CMK (cell line): ENCODE results near the gene PADI2.

Source experiments
- DNase-seq: peaks from one replicate; pipeline ENCODE4 v3.0.0-alpha.2; 2010; ENCODE audit warnings: low read depth

Gene PADI2

GRCh38 chr1:17053685-17054410 is 65.4 kb downstream of the PADI2 start, which contains the start of gene SDHB:
Gene SDHB (minus strand): TSS chr1:17054032. CDS start chr1:17054019, 13 bp downstream.
- peak; percentile 99 for DNase-seq

- no peak for DNase-seq
Observed at GRCh38 chr1:17053086-17053684, 66.1 kb downstream of the PADI2 start.

- no peak for DNase-seq
Observed at GRCh38 chr1:17052641-17053040, 66.6 kb downstream of the PADI2 start.

GRCh38 chr1:17052038-17052437 is 67.2 kb downstream of the PADI2 start:
- DNase-seq = no peak

GRCh38 chr1:17047924-17048323 is 71.3 kb downstream of the PADI2 start:
- DNase-seq = no peak

- DNase-seq = no peak
Observed at GRCh38 chr1:17046334-17046657, 73.0 kb downstream of the PADI2 start.

- DNase-seq = no peak
Observed at GRCh38 chr1:17045634-17046333, 73.5 kb downstream of the PADI2 start.

GRCh38 chr1:17045150-17045549 is 74.1 kb downstream of the PADI2 start:
- DNase-seq = no peak

- DNase-seq = no peak
Observed at GRCh38 chr1:17043676-17044075, 75.6 kb downstream of the PADI2 start.

GRCh38 chr1:17040135-17040534 is 79.1 kb downstream of the PADI2 start:
- DNase-seq = no peak

GRCh38 chr1:17039522-17039921 is 79.7 kb downstream of the PADI2 start:
- DNase-seq = no peak

- no peak for DNase-seq
Observed at GRCh38 chr1:17033481-17033880, 85.8 kb downstream of the PADI2 start.

GRCh38 chr1:17032741-17033140 is 86.5 kb downstream of the PADI2 start:
- no peak for DNase-seq

GRCh38 chr1:17031436-17031835 is 87.8 kb downstream of the PADI2 start:
- no peak for DNase-seq

- no peak for DNase-seq
Observed at GRCh38 chr1:17030206-17030605, 89.0 kb downstream of the PADI2 start.

- DNase-seq = no peak
Observed at GRCh38 chr1:17028662-17029188, 90.5 kb downstream of the PADI2 start.

GRCh38 chr1:17027900-17028299 is 91.4 kb downstream of the PADI2 start:
- DNase-seq = no peak

- no peak for DNase-seq
Observed at GRCh38 chr1:17027403-17027802, 91.8 kb downstream of the PADI2 start.

GRCh38 chr1:17024721-17025120 is 94.5 kb downstream of the PADI2 start:
- DNase-seq = no peak

- no peak for DNase-seq
Observed at GRCh38 chr1:17023573-17023972, 95.7 kb downstream of the PADI2 start.

- no peak for DNase-seq
Observed at GRCh38 chr1:17023102-17023501, 96.1 kb downstream of the PADI2 start.

- no peak for DNase-seq
Observed at GRCh38 chr1:17021896-17022295, 97.4 kb downstream of the PADI2 start.

GRCh38 chr1:17020502-17020901 is 98.7 kb downstream of the PADI2 start:
- DNase-seq = no peak
